Stimulated activated CD4-positive, alpha-beta T cell treated with anti-CD3 and anti-CD28 coated beads, Interleukin-1b, Interleukin-23, amount 100 ng/mL, for 4 hours (primary cell): ENCODE results near the gene TMEM229B.

ENCODE experiments used
- DNase-seq, 2 donors: peaks; one replicate each; pipeline ENCODE4 v3.0.0-alpha.2; 2020; ENCODE audit warnings: low read depth in 2 of 2

TMEM229B gene

DNA sequence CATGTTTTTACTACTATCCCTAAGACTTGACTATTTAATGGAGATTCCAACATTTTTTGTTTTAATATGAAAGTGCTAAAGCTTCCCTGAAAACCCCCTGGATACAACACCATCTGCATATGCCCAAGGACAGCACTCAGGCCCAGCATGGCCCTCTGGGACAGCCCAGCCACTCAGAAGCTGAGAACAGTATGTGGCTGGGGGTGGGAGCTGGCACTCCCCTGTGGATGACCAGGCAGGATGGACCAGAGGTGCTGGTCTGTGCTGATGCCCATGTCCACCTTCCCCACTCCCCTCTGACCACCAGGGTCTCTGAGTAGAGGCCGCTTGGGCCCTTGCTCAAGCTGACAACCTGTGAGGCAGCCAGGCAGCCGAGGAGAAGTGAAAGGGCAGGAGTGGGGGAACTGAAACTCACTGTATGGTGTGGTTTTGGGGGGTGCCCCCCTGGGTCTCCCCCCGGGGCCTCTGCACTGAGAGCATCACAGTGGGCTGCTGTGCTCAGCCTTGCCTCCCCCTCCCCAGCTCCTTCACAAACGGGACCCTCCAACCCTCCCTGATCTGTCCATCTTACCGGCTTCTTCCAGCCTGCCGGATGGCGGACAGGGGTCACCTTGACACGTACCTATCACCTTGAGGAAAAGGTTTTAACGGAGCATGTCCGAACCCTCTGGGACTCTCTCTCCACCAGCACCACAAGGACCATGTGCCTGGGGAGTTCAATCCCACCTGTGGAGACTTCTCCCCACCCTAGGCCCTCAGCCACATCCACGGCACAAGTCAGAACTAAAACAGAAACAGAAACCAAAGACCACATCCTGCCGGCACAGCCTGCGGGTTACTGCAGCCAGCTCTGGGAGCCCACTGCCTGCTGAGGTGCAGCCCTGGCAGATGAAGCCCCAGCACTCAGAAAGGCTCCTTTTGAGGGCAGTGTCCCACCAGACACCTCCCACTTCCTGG is at the start of gene TMEM229B:
Gene TMEM229B, minus strand, starts transcription at position 785 of the 957 bp plus-strand sequence. CDS start 14,798 bp downstream, outside the sequence.
- peak; percentile 37 to 60 for DNase-seq

DNA sequence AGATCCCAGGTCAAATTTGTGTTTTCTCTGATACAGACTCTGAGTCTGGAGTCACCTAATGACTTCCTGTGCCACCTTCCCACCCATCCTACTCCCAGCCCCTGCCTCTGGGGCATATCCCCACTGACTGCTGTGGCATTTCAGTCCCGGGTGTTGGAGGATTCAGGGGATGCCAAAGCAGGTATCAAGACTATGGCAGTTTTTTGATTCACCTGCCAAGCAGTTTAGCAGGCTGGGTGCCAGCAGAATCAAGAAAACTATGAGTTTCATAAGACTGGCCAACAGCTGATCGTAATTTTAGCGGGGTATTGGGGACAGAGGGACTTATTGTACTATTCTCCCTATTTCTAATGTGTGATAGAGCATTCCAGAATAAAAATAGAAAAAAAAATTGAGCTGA is 49.2 kb upstream of the TMEM229B start:
- DNase-seq, result no peak

DNA sequence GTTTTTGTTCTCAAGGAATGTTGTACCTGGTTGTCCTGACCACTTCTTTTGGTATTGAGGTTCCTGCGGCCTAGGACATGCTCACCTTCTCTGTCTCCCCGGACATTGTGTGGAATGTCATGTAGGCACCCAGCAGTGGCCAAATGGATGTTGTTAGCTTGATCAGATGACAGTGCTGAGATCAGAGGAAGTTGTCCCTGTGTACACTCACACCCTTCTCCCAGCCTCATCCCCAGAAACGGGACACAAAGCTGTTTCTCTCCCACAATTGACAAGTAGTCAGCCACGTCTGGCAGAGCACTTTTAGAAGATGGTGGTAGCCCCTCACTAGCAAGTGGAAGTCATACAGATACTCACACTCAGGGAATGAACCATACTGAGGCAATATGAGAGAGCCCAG is 47.6 kb upstream of the TMEM229B start:
- DNase-seq, result no peak

DNA sequence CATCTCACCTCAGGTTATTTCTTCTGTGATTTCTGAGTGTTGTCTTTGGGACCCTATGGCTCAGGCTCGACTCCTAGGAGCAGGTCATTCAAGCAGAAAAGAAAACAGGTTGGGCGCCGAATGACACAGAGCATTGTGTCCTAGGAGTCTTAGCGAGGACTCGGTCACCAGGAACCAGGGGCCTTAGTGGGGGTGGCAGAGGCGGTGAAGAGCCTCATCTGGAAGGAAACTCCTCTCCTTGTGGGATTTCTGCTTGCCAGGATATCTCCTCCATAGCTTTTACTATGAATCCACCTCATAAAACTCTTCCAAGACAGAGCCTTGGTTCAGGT is 45.2 kb upstream of the TMEM229B start:
- no peak for DNase-seq

DNA sequence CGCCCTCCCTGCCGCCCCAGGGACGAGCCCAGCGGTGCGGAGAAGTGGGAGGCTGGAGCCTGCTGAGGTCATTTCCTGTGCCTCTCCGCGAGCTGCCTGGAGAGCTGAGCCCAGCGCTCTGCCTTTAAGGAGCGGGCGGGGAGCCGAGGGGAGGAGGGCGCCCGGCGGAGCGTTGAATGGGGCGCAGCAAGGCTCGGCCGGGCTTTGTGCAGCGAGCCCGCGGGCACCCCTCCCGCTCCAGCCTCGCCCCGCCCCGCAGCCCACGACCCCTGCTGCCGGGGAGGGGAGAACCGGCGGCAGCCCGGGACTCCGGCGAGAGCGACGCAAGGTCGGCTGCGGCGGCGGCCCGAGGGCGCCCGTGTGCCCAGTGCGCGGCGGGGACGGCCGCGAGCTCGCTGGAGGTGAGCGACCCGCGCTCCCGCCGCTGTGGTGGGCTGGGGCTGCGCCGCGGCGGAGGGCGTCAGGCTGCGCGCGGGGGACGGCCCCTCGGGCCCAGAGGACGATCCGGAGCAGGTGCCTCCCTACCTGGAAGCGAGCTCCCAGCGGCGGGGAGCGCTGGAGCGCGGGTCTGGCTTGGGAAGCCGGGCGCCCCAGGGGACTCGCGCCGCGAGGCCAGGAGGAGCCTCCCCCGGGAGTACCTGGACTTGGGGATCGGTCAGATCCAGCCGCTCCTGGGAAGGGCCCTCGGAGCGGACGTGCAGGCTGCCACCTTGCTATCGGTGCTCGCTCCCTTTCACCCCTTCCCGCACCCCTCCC is 44.7 kb upstream of the TMEM229B start, which contains the start of gene PLEKHH1:
Gene PLEKHH1, plus strand, starts transcription at position 293 of the 756 bp plus-strand sequence. CDS start 8,578 bp downstream, outside the sequence.
- peak; percentile 45 for DNase-seq

DNA sequence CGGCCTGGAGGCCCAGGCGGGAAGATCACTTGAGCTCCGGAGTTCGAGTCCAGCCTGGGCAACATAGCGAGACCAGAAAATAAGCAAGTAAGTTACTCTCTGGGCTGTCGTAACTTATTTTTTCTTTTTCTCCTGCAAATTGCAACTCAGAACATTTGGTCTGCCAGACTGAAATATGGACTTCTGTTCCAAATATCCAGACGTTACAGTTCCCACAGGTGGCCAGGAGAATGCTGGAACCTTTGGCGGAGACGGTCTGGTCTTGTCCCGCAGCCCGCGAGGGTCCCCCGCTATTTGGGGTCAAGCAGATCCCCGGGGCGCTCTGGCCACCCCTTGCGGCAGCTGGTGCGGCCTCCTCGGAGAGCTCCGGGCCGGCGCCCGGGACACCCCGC is 44.1 kb upstream of the TMEM229B start:
- DNase-seq, result no peak

DNA sequence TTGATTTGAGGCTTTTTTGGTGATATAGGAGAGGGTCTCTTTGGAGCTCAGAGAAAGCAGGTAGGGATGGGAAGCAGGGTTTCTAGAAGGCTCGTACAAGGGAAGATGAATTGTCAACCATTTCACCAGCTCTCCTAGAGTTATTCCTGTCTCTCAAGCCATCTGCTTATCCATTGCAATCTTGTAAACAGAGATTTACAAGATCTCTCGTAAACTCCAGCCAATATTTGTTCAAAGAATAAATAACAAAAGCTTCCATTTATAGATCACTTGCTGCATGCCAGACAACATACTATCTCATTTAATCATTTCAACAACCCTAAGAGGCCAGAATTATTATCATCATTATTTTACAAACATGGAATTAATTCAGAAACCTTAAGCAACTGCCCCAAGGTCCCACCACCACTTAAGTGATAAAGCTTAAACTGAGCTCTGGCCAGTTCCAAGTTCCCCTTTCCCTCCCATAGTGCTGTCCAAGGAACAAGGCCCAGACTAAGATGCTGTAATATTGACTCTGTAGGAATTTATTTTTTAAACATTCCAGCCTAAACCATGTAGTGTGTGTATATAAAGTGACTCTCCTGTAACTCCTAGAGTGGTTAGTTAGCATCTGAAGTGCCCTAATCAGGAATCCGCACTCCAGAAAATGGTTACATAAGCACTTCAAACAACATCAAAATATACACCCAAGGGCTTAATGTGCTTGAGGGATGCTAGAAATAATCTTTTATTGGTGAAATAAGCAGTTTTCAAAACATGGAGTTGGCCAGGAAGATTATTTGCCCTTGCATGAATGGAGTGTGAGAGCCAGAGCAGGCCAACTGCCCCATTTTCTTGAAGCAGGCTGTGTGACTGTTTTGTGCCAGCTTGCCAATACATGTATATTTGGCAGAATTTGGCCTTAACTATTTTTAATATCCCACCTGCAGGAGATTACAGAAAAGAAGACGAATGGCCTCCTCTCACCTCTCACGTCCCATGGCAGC is 41.7 kb upstream of the TMEM229B start:
- DNase-seq, result no peak

DNA sequence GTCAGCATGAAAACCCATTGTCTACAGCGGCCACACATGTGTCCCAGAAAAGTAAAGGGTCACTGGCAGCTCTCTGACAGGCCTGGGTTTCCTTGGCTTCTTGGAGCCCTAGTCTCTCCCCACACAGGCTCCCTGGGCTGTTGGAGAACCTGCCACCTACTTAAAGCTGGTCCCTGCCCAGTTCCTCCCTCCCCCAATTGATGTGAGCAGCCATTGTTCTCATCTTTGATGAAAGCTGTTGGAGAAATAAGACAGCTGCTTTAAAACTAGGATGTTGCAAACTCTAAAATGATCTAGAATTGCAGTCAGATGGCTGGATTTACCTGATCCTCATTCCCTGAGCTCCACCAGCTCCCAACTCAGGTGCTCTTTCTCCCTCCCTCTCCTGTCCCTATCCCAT is 39.8 kb upstream of the TMEM229B start:
- DNase-seq, result no peak

DNA sequence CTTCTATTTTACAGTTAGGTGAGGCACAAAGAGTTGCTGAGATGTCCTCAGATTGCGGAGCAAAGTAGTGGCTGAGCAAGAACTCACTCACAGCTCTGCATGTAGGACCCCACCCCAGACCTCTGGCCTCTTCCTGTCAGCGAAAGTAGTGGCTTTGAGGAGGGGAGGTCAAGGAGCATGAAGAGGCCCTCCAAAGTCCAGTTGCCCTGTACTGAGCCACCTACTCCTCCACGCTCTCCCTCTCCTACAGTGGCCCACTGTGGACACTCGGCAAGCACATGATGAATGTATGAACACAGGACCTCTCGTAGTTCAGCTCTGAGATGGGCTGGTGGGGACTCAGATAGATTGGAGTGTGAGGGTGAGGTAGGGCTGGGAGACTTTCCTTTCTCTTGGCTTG is 39.2 kb upstream of the TMEM229B start:
- DNase-seq, result no peak

DNA sequence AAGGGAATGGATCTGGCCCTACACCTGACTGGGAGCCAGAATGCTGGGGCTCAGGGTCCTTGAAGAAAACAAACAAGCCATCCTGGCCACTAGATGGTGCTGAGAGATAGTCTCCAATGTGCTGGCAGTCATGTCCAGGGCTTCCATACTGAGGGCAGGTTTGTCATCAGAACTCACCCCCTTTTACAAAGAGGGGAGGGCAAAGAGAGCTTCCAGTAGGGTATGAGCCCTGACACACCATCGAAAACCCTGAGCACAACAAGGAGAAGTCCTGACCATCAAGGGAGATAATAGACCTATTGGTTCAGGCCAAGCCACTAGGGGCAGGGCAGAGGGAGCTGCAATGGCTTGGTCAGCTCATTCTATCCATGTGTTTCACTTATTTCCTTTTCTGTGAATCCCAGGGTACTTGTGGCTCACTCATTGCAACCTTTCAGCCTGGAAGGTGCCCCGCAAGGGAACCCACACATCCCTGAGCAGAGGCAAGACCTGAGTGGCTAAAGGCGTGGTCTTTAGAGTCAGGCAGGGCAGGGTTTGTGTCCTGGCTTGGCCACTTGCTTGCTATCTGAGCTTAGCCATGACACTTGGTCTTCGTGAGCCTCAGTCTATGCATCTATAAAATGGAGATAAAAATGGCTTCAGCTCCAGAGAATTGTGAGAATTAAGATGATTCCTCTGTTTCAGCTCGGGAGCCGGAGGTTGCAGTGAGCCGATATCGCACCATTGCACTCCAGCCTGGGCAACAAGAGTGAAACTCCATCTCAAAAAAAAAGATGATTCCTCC is 38.3 kb upstream of the TMEM229B start:
- no peak for DNase-seq

DNA sequence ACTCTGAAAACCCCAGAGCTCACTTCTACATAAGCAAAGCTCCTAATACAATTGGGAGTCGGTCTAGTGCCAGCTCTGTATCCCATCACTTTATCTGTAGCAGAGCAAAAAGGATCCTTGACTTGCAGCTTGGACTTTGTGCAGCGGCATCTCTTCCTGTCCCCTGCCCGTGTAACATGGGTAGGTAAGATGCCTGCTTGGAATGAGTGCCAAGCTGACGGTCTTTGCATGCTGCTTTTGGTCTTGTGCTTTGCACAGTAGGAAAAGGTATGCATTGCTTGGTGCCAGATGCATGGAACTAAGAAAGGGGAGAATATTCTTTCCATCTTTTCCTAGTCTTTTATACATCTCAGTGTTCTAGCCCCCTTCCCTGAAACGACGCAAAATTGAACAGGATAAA is 37.7 kb upstream of the TMEM229B start:
- no peak for DNase-seq

DNA sequence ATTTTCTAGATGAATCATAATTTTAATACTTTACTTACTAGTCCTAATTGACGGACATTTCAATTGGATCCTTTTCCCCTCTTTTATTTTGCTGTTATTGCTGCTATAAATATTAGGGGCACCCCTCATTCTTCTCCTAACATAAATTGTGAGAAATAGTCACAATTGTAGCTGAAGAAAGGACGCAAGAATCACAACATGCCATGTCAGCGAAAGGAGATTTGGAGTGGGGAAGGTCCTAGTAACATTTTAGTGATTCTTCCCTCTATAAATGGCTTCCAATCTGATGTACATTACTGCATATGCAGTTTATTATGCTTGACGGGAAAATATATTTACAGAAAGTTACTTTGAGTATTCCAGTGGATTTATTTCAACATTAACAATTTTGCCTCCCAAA is 36.9 kb upstream of the TMEM229B start:
- DNase-seq, result no peak

DNA sequence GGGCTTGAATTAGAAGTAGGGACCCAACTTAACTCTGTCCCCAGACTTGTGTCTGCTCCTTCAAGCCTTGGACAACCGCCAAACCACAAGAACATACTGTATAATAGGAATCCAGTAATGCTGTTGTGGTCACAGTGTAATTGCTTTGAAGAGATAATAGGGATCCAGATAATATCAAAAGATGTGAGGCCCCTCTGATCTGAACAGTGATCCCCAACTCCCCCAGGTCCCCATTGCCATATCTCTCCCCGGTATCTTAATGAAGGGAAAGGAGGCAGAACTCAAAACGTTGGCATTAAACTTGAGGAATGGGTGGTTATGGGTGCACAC is 36.1 kb upstream of the TMEM229B start:
- no peak for DNase-seq

DNA sequence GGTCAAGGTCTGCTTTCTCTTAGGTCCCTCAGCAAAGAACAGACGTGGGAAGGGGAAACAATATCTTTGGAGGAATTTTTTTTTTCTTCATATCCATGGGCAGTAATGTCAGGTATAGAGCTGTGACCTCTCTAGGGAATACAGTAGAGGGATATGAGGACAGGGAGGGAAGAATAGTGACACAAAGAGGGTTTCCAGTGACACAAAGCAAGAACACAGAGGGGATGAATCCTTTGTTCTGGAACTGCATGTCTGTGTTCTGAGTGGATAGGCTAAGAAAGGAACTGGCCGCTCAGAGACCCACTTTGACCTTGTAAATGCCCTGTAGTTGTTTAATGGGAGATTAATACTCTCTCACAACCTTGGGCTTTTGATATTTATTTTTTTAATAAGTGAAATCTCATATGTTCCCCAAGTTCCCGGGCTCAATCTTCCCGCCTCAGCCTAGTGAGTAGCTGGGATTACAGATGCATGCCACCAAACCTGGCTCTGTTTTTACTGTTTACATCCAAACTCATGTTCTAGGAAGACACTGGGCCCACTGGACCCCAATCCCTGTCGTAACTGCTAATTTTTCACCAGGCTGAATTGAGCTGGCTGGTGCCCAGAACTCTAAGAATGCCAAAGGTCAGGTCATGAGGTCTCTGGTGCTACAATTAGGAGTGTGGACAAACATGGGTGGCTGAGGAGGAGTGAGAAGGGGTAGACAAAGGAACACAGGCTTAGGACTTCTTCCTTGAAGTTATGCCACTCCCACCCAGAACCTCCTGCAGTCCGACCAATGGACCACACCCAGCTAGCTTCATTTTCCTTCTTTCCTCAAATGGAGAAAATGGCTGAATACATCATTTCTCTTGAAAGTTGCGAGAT is 35.5 kb upstream of the TMEM229B start:
- no peak for DNase-seq

DNA sequence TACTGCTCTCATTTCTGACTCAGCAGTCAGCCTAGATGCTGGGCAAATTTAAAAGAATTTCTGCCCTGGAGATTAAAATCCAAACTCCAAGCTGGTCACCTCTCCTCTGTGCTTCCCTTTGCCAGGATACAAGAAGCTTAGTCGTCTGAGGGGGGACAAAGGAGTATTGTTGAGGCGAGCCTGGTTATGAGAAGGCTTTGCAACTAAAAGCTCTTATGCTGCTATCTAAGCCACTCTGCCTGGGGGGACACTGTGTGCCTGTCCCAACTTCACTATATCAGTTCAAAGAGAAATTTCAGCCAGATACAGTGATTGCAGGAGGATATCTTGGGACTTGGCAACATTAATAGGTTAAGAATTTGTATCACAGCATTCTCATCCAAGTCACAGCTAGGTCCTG is 33.7 kb upstream of the TMEM229B start:
- no peak for DNase-seq

DNA sequence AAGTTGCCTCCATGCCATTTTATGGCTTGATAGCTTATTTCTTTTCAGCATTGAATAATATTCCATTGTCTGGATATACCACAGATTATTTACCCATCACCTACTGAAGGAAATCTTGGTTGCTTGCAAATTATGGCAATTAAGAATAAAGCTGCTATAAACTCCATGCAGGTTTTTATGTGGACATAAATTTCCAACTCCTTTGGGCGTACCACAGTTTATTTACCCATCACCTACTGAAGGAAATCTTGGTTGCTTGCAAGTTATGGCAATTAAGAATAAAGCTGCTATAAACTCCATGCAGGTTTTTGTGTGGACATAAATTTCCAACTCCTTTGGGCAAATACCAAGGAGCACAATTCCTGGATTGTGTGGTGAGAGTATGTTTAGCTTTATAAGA is 32.0 kb upstream of the TMEM229B start:
- DNase-seq, result no peak

DNA sequence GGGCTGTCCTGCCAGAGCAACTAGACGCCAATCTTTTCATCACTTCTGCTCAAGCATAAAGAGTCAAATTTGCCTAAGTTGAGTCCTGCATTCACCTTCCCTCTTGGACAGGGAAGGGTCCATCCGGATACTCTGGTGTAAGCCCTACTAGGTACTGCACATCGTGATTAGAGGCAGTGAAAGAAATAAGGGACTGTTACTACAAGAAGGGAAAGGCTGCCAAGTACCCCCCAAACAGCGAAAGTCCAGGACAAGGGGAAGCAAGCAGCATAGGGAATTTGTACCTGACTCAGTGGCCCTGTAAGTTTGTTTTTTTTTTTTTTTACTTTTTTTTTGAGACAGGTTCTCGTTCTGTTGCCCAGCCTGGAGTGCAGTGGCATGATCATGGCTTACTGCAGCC is 30.9 kb upstream of the TMEM229B start:
- DNase-seq, result no peak

DNA sequence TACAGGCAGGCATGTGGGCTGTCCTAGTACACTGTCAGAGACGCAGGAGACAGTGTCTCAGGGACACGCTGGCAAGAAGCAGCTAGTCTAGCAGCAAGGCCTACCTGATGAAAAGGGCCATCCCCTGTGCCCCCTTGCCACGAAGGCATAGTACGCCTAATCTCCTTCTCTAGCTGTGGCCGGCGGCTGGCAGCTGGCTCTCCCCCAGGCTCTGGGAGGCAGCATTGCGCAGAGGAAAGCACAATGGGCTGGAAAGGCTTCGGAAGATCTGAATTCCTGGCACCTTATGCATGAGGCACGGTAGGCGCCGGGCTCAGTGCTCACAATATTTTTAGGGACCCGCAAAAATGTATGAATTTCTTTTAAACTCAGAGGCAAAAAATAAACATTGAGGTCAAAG is 28.6 kb upstream of the TMEM229B start:
- DNase-seq, result no peak

DNA sequence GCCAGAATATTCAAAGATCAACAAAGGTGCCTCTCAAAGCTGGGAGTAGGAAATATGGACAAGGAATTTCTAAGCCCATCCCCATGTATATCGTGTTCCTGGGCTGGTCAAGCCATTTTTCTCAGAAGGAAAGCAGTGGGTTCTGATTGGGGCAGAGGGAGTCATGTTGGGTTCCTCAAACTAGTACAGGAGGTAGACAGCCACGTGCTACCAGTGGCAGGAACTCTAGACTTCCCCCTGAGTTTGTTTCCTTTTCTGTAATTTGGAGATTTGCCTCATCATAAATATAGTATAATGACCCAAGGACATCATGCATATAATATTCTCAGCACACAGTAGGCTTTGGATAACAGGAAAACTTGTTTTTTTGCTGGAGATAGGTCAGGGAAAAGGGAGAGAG is 28.2 kb upstream of the TMEM229B start:
- no peak for DNase-seq
